NCI-H128 (cell line): ENCODE results near the gene PIEZO1.

Experiments
- DNase-seq: peaks from one replicate; lab custom pipeline; 2025; ENCODE audit not compliant: unreplicated experiment; lab: John Stamatoyannopoulos, UW

Gene PIEZO1

DNA sequence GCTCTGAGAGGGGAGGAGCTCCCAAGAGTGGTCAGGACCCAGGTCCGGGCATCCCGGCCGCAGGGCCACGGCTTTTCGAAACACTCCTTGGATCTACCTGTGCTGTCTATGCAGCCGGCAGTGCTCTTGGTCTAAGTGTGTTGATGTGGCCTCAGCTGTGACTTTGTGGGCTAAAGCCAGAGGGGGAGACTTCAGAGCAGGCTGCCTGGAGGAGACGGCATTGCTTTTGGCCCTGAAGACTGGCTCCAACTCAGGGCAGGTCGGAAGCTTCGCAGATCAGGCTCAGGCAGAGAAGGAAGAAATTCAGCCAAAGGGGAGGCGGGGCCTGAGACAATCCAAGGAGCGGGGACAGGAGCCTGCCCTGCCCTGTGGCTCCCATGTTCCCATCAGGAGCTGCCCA lies 31.4 kb downstream of the PIEZO1 start:
- no peak for DNase-seq

DNA sequence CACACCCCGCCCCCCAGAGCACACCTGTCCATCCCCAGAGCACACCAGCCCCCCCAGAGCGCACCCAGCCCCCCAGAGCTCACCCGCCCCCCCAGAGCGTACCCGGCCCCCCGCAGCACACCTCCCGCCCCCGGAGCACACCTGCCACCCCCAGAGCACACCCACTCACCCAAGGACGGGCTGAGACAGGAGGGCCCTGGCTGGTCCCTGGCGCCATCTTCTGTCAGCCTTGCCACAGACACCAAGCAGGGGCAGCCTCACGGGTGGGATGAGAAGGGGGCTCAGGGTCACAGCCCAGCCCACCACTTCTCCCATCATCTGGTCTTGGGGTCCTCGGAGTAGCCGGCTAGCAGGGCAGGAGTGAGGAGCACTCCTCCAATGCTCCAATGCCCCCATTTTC lies 31.8 kb downstream of the PIEZO1 start:
- DNase-seq, result no peak

DNA sequence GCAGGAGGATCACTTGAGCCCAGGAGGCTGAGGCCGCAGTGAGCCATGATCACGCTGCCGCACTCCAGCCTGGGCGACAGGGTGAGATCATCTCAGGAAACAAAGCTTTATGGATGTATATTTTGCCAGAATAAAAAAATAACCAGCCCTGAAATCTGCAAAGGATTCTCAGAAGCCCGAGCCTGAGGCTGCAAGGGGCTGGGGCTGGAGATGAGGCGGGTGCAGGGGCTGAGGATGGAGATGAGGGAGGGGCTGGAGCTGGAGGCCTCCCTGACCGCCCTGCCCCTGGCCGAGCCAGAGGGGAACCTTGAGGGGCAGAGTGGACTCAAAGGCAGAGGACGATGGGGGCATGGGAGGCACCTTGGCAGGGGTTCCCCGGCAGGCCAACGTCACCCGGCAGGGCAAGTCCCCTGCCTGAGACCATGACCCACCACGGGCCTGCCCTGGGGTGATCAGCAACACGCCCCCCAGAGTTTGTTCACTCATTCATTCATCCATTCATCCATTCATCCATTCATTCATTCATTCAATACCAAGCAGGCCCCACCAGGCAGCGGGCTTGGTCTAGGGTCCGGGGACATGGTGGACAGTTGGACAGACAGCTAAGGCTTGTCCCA lies 32.5 kb downstream of the PIEZO1 start:
- DNase-seq, result no peak

GRCh38 chr16:88750854-88751253 lies 34.2 kb downstream of the PIEZO1 start:
- DNase-seq, result no peak

- DNase-seq, result no peak
These were observed 35.7 kb downstream of the PIEZO1 start for GRCh38 chr16:88749358-88749757.

DNA sequence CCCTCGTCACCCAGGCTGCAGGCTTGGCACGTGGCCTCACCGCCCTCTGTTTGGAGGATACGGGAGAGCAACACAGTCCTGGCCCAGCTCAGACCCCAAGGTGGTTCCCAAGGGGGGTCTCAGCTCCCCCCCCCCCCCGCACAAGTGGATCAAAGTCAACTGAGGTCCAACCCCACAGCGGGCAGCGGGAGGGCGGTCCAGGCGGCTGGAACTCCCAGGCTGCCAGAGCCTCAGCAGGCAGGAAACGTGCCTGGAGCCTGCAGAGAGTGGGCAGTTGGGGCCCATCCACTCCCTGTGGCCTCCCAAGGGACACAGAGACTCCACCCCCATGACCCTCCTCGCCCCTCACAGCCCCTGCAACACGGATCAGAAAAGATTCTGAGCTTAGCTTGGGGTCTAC lies 36.7 kb downstream of the PIEZO1 start:
- DNase-seq, result no peak

DNA sequence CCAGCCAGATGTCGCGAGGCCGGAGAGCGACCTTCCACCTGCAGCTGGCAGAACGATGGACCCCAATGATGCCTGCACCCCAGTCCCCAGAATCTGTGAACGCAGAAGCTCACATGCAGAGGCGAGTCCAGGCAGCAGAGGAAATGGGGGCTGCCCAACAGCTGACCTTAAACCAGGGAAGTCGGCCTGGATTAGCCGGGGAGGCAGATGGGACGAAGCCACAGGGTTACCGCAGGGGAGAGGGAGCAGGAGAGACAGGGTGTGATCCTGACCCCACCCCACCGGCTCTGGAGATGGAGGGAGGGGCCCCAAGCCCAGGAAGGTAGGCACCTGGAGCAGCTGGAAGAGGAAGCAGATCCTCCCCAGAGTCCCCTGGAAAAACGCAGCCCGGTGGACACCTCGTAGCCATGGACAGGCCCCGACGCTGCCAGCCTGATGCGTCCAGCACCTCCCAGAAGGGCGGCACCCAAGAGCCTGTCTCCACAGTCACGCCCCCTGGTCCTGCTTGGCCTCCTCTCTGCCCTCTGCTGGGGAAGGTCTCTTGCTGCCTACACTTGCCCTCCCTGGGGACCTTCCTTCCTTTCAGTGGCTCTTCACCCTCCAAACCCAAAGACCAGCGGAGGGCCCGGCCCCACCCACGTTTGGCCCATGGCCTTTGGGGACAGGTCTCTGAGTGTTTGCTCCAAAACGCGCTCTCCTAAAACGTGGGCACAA lies 37.3 kb downstream of the PIEZO1 start:
- no peak for DNase-seq

GRCh38 chr16:88746506-88746905 lies 38.5 kb downstream of the PIEZO1 start:
- no peak for DNase-seq

- no peak for DNase-seq
These were observed 40.2 kb downstream of the PIEZO1 start for GRCh38 chr16:88744577-88745521.

DNA sequence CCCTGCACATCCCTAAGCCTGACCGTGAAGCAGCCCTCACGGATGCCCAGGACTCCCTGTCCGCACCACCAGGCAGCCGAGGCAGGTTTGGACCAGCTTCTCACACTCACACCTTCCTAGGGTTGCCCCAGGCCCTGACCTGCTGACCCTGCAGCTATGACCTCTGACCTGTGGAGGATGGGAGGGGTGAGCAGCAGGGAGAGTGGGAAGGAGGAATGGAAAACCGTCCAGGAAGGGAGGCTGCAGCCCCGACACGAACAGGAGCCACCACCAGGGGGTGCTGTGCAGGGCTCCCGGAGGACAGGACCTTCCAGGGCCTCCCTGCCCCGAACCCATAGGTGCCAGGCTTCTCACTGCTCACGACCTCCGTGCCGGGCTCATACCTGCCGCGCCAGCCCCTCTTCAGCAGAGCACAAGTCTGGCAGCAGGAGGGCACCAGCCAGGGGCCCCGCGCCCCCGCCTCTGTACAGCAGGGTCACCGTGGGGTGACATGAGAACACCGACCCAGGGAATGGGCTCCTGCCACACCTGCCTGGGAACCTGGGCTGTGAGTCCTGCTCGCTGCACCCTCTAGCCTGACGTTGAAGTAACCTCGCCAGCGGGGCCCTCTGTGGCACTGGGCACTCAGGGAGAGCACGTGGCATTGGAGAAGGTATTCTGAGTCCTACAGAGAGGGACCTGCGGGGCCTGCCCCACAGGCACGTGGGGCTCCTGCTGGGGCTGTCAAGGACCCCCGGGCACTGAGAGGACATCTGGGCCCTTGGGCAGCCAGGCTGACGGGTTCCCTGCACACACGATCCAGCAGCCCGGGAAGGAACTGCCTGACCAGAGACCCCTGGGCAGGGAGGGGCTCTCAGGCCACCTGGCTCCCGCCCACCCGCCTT lies 41.1 kb downstream of the PIEZO1 start:
- DNase-seq, result no peak

DNA sequence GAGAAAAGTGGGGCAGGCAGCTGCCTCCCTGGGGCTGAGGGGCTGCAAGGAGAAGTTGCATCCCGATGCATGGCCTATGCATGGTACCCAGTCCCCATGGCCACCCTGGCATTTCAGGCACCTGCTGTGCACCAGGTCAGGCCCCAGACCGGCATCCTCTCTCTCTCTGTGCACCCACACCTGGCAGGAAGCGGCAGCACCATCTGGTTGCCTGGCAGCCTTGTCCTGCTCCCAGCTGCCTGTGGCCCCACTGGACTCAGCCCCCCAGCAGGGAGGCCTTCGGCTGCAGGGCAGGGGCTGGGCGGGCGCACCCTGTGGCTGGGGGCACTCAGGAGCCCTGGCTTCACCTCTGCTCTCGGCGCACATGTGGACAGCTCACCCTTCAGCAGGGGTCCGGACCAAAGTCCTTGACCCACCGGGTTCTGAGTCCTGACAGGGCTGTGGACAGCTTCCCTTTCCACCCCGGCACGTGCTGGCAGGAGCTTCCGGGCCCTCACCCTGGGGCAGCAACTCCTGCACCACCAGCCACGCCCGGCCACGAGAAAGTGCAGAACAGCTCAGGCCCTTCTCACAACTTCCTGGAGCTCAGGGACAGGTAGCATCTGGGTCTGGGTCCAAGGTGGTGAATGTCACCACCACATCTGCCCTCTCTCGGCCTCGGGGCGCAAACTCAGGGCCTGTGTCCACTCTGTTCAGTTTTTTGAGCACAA lies 42.0 kb downstream of the PIEZO1 start:
- DNase-seq, result no peak

DNA sequence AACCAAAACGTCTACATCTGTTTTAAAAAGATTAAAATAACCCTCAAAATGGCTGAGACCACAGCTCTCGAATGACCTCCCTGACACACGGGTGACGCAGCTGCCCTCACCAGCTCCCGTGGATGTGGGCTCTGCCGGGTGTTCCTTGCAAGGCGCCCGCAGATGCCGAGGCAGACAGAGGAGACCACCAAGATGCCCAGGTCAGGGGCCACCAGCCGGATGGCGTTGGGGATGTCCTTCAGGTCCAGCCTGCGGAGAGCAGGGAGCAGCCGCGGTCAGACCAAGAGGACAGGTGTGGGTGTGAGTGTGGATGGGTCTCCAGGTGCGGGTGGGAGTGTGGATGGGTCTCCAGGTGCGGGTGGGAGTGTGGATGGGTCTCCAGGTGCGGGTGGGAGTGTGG lies 43.7 kb downstream of the PIEZO1 start:
- no peak for DNase-seq

DNA sequence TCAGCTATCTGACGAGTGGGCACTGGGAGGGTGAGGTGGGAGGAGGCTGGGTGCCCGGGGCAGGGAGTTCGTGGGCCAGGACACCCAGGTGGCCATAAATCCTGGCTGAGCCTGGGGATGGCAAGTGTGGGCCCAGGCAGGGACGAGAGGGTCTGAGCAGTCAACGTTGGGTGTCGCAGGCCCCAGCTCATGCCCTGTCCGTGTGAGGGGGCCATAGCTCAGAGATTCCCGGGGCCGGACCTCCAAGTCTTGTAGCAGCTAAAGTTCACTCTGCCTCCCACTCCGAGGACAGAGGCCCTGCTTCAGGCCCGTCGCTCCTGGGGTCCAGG lies 44.3 kb downstream of the PIEZO1 start:
- DNase-seq, result no peak

DNA sequence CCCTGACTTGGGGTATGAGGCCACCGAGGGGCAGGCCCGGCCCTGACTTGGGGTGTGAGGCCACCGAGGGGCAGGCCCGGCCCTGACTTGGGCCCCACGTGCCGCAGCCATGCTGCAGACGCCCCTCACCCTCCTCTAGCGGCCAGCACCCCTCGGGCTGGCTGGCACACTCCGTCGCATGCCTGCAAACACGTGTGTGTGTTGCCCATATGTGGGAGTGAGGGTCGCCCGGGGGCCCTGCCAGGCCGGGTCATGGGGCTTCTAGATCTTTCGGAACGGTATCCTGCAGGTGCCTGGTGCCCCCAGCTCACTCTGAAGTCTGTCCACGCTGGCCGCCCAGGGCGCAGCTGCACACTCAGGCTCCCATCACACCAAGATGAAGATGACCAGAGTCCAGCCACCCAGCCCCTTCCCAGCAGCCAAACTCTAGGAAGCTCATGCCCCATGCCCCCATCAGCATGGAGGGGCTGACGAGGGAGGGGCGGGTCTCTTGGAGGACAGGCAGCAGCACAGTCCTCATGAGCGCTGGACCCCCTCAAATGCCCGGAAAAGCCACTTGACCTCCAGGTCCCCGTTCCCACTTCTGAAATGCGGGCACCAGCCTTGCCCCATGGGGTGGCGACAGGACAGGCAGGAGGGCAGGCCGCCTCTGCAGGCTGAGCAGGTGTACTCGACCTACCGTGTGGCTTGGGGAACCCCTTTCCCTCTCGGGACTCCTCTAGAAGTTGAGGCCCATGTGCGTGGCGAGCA lies 44.9 kb downstream of the PIEZO1 start:
- DNase-seq, result no peak

DNA sequence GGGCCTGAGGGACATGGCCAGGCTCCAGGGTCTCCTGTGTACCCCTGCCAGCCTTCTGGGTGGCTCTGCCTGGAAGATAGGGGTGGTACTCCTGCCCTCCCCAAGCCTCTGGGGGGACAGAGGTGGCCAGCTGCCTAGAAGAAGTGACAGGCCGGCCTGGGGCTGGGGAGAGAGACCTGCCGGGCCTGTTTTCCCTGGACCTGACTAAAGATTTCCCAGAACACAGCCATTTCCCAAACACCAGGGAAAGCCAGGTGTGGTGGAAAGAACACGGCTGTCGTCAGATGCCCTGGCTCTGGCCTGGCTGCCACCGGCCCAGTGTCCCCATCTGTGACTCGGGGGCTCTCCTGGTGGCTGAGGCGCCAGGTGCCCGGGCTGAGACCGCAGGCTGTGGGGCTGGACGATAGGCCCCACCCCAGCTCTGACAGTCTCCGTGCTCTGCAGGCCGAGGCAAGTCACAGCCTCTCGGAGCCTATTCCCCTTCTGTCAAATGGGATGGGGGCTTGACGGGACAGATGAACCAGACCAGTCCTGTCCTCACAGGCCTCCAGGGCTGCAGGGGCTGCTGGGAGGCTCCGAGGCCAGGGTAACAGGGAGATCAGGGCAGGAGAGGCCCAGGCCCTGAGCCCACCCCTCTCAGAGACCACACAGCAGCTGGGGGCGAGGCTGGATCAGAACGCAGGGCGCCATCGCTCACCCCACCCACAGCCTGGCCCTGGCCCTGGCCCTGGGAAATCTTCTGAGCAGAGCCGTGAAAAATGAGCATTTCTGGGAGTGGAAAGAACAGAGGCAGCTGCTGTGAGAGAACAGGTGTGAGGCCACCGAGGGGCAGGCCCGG lies 45.7 kb downstream of the PIEZO1 start:
- DNase-seq, result no peak

DNA sequence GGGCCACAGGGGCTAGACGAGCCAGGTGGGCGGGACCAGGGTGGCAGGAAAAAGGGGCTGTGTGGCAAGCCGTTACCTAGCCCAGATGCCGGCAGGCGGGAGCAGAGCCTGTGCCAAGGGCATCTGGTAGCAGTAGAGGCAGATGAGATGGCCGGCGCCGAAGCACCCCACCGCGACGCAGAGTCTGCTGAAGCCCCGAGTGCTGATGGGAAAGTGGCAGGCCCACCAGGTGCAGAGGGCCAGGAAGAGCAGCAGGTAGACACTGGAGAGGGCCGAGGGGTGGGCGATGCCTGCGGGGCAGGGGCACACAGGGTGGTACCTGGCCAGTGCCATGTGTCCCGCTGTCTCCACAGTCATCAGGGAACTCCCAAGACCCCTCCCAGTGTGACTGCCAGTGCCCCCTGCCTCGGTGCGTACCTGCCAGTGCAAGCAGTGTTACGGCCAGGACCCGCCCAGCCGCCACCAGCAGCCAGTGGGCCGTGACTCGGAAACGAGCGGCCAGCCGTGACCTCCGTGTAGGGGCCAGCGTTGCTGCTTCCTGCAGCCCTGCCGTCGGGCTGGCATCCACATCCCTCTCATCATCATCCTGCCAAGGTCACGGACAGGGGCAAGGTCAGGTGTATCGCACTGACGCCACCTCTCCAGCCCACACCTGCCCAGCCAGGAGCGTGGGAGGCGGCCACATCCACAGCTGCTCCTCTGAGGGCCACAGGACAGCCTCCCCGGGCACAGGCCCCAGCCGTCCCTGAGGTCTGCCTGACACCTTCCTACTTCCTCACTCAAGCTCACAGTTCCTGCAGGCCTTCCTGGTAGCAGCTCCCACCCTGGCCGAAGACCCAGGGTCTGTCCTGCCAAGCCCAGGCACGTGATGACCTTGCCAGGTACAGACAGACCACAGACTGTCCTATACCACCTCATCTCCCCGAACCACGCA lies 46.6 kb downstream of the PIEZO1 start:
- no peak for DNase-seq

- DNase-seq, result no peak
These were observed 47.5 kb downstream of the PIEZO1 start for GRCh38 chr16:88737298-88738150.
